Activated effector memory CD4-positive, alpha-beta T cell treated with anti-CD3 and anti-CD28 coated beads, Interleukin-2, amount 50 U/mL, for 16 hours (primary cell): Measurements from ENCODE around the gene PATL1.

Source experiments
- DNase-seq: peaks from one replicate; pipeline ENCODE4 v3.0.0-alpha.2; 2020

The PATL1 gene

GRCh38 chr11:59614277-59615119, 54.3 kb downstream of the PATL1 start:
- DNase-seq = no peak

- no peak for DNase-seq
Measured at GRCh38 chr11:59611570-59612565, 57.0 kb downstream of the PATL1 start.

- no peak for DNase-seq
Measured at GRCh38 chr11:59610289-59610688, 58.5 kb downstream of the PATL1 start.

GRCh38 chr11:59607703-59608454, 61.0 kb downstream of the PATL1 start:
- no peak for DNase-seq

GRCh38 chr11:59602432-59602831, 66.4 kb downstream of the PATL1 start:
- no peak for DNase-seq

GRCh38 chr11:59601788-59602187, 67.0 kb downstream of the PATL1 start:
- DNase-seq = no peak

- DNase-seq = no peak
Measured at GRCh38 chr11:59600636-59601035, 68.2 kb downstream of the PATL1 start.

- DNase-seq = no peak
Measured at GRCh38 chr11:59600234-59600633, 68.6 kb downstream of the PATL1 start.

- no peak for DNase-seq
Measured at GRCh38 chr11:59598961-59599360, 69.9 kb downstream of the PATL1 start.
